ENCODE measurements around the gene GPAT2.
A peak's percentile ranks its signal among the peaks of the same experiment; 100 is the strongest.
"Not testable (repeated sequence)": the region's sequence is repeated elsewhere in the genome, so short reads cannot be mapped to it uniquely, and the experiment has no call there.

GPAT2 gene

GRCh38 chr2:96022701-96023447 lies 11.8 kb downstream of the GPAT2 start:
- H3K27ac ChIP-seq, result not testable (repeated sequence)
- peak; percentile 85 for TF ChIP-seq CTCF (conservative IDR thresholded peaks at IDR 0.05)

- not testable (repeated sequence) for H3K27ac ChIP-seq
Measured at GRCh38 chr2:96022126-96022525, 12.6 kb downstream of the GPAT2 start.

- H3K27ac ChIP-seq, result not testable (repeated sequence)
Measured at GRCh38 chr2:96021142-96021541, 13.6 kb downstream of the GPAT2 start.

GRCh38 chr2:96019909-96020590 lies 14.7 kb downstream of the GPAT2 start:
- H3K27ac ChIP-seq, result not testable (repeated sequence)

GRCh38 chr2:96016321-96016720 lies 18.4 kb downstream of the GPAT2 start:
- not testable (repeated sequence) for H3K27ac ChIP-seq

- not testable (repeated sequence) for H3K27ac ChIP-seq
Measured at GRCh38 chr2:96012792-96013264, 21.9 kb downstream of the GPAT2 start.

GRCh38 chr2:96012086-96012791 lies 22.5 kb downstream of the GPAT2 start:
- not testable (repeated sequence) for H3K27ac ChIP-seq

GRCh38 chr2:96011129-96011455 lies 23.6 kb downstream of the GPAT2 start:
- peak; percentile 21 for TF ChIP-seq CTCF (conservative IDR thresholded peaks at IDR 0.05)
- not testable (repeated sequence) for H3K27ac ChIP-seq

GRCh38 chr2:96010320-96011128 lies 24.2 kb downstream of the GPAT2 start:
- H3K27ac ChIP-seq, result not testable (repeated sequence)

GRCh38 chr2:96009833-96010232 lies 24.9 kb downstream of the GPAT2 start:
- peak overlapping the region; percentile 28; the same call in 1 of the 2 replicates for H3K27ac ChIP-seq

GRCh38 chr2:96008051-96008450 lies 26.7 kb downstream of the GPAT2 start:
- not testable (repeated sequence) for H3K27ac ChIP-seq

GRCh38 chr2:96006248-96006647 lies 28.5 kb downstream of the GPAT2 start:
- H3K27ac ChIP-seq, result not testable (repeated sequence)

Measured in C4-2B (cell line).